GM18909 (cell line): ENCODE results near the gene PRPF18.

Experiments
- ATAC-seq: cut with Tn5 transposase; IDR thresholded peaks from one replicate; pipeline ENCODE4 v1.9.1; 2021; ENCODE audit warnings: mild to moderate bottlenecking; ENCODE audit not compliant: unreplicated experiment, poor library complexity

The PRPF18 gene

DNA sequence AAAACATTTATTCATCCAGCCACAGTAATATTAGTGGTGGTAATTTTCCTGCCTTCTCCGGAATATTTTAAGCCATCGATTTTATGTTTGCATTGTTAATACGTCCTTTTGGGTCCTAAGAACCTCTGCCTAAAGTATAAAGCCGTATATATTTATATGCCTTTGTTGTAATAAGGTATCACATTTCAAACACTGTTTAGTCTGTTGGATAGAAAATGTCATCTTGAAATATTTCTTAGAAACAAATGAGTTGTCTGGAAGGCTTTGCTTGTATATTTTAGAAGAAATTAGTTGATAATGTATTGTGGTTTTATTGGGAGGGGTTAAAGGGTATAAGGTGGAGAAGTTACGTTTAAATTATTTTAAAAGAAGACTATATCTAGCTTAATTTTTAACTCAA lies 11.1 kb downstream of the PRPF18 start:
- ATAC-seq = no peak

DNA sequence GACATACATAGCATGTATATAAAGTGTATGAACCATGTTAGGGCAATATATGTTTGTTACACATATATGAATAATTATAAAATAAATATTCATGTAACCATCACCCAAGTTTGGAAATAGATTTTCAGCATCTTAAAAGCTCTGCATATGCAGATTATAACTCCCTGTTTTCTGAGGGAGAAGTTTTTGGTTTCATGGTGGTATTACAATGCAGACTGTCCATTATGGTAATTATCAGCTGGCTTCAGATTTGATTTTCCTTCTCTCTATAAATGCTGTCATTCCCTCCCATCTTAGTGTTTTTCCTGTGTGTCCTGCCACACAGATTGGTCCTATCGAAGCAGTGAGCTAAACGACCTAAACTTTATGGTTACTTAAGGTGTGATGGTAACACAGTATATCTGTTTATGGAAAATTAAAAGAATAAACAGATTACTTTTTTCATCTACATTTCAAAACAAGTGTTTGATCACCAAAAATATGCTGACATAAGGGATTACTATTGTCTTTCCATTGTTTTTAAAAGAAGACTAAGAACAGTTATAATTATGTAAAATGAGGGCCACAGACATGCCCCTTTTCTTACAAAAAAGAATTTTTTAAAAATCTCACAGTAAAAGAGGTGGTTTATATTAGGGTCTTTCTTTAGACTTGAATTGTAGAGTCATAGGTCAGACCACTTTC lies 17.7 kb downstream of the PRPF18 start:
- no peak for ATAC-seq

DNA sequence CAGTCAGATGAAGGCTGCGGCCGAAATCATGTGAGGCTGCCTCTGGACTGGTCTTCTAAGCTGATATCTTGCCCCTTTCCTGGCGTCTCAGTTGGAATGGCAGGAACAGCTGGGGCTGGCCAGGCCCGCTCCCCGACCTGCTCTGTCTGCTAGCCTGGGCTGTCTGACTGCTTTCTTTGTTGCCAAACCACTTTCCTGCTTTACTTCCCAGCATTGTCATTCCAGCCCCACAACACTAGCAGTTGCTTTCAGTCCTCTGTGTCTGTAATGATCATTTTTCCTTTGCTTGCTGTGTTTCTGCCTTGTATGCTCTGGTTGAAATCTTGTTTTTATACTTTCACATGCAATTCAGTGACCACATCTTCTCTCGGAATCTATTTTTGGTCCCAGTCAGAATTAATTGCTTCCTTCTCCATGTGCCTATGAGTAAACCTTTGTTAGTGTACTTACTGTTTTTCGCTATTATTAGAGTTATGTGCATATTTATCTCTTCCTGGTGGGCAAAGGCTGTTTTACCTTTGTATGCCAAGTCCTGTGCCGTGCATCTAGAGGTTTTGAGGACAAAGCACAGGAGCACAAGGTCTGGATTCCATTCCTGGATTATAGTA lies 21.6 kb downstream of the PRPF18 start:
- no peak for ATAC-seq

DNA sequence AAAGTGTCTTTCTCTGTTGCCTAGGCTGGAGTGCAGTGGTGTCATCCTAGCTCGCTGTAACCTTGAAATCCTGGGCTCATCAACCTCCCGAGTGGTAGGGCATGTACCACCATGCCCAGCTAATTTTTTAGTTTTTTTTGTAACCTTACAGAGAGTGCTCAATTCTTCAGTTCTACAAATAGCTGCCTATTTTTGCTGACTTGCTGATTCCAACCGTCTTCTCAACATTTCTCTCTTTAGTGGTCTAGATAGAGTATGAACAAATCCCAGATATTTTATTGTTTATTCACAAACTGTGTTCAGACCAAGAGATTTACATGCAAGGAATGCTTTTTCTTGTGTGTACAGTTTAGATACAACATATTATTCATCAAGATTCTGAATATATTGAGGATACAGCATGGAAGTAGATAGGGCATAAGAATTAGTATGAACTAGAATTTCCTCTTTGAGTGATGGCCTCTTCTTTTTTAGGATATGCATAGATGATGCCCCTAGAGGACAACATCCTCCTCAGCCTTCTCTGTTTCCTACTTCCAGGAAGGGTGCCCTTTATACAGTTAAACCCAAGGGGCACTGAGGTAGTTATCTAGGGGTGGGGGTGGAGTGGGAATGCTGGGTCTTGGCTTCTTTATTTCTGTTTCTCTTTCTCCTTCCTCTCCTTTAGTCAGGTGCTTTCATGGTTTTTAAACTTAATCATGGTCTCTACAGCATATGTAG lies 26.0 kb downstream of the PRPF18 start:
- ATAC-seq = no peak

DNA sequence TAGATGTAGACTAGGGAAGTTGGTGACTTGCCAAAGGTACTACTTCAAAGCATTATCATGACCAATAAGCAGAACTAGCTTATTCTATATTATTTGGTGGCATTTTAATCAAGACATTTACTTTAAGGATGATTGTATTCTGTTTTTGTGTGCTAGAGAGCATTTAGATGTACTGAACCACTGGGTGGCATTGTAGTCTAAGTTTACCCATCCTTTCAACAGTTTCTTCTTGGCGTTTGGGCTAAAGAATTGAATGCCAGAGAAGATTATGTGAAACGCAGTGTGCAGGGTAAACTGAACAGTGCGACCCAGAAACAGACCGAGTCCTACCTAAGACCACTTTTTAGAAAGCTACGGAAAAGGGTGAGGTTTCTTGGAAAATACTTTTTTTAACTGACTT lies 26.8 kb downstream of the PRPF18 start:
- no peak for ATAC-seq

DNA sequence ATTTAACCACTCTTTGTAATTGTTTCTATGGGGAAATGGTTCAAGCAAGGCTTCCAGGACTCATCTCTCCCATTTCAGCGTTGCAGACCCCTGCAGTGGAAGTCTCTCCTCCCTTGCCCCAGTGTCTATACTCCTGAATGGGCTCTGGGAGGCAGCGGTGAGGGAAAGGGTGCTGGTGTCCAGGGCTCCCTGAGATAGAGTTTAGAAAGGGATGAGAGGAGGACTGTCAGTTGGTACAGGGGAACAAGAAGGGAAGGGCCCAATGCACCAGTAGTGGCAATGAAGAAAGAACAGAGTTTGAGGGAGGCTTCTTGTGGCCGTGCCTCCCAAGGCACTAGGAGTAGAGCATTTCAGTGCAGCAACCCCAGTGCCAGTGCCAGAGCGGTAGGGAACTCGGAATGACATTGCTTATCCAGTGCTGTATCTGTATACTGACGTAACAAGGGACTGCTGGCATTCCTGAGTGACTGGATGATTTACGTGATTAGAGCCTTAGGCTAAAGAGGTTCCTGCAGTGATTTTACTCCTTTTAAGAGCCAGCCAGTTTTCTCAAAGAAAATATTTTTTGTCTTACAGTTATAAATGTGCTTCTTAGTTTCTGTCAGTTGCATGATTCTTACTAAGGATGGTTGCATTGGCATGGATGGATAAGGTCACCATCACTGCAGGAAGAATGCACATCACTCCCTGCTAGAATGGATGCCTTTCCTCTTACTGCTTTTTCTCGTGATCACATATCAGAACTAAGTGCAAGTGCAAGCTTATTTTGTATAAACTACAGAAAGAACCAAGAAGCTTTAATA lies 28.0 kb downstream of the PRPF18 start:
- no peak for ATAC-seq

DNA sequence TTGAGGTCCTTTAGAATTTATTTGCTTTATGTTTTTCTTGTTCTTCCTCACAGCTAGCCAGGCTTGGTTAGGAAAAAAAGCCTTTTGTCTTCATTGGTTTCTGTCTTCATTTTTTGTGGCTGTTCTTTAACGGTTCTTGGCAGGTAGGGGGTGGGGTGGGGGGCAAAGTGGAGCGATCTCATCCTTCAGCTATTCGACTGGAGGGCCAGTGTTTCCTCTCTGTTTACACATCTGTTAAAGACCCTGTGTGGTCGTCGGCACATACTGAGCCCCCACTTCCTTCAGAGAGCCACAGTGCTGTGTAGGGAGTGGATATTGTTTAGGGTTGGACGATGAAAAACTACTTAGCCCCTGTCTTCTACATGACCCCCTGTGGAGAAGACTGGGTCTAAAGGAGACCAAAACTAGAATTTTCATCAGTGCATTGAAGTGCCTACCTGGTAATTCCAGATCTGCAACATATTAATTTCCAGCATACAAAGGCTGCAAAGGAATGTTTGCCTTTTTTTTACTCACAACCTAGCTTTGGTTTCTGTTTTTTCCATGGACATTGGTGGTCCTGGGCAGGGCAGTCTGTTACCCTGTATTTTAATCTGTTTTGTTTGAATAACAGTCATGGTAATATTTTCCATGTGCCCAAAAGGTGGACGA lies 29.0 kb downstream of the PRPF18 start:
- ATAC-seq = no peak

DNA sequence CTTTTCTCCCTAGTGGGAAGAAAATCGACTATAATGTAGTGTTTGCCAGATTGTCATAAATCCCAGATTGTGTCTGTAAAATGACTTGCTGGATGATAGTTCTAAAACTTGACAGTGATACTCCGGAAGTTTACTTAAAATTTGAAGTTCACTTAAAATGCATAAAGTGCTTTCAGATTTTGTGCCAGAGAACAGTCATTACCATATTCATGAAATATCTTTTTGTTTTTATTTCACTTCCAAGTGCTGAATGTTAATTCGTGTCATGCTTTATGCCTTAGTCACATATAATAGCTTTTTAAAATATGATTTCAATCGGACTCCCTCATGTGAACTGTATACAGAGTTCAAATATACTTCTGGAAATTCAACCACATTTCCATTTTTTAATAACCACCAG lies 30.4 kb downstream of the PRPF18 start:
- no peak for ATAC-seq

DNA sequence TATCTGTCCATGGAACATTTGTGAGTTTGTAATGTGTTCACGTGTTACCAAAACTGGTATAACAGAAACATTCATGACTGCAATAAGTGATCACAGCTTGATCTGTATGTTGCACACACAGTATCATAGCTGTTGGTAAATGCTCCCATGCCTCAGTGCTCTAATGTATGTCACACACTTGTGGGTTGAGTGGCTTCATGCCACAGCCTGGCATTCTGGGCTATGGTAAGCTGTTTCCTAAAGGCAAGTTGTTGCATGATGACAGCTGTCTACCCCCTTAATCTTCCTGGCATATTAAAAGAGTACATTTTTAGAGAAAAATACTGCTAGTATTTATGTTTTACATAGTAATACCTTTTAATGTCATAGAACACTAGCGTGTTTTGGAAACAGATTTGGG lies 35.2 kb downstream of the PRPF18 start:
- no peak for ATAC-seq

DNA sequence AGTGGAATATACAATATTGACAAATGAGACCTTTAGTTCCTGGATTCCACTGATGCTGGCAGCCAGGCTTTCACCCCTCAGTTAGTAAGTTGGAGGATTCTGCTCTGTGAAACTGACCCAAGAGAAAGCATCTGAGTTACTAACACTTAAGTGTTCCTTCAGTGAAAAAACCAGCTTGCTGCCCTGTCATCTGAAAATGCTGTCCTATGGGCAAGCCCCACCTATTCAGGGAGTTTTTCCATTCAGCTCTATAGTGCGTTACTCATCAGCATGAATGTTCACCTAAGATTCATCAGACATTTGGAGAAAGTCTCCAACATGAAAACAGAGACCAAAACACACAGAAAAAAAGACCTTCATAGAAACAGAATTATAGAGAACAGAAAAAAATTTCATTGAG lies 37.9 kb downstream of the PRPF18 start:
- ATAC-seq = no peak

DNA sequence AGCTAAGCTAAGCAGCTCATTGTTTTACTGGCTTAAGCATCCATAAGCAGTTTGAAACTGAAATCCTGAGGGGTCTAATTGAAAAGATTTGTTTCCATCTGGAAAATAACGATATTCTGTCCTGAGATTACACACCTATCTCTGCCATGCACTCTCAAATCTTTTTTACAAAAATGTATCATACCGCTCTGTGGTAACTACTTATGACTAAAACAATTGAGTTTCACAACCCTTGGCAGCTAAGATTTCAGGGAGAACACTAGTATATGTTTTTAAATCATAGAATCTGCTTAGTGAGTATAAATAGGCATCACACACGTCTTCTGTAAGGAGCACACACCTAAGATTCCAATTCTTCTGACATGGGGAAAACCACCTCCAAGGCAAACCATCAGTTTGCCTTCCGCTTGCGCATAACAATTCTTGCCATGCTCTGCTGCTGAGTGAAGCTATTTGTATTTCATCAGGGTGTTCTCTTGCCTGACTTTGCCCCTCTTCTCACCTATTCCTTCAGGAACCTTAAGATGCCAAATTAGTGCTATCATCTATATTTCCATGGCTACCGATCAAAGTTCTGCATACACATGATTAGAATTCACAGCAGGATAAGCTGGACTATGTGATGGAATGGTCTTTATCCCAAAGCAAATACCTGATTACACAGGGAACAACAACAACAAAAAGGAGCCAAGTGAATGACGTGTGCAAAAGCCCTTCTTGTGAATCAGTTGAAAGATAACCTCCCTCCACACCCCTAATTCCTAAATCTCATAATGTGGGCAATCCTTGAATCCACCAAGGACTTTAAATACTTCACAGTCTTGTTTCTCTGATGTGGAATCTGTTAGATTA lies 40.9 kb downstream of the PRPF18 start:
- no peak for ATAC-seq

DNA sequence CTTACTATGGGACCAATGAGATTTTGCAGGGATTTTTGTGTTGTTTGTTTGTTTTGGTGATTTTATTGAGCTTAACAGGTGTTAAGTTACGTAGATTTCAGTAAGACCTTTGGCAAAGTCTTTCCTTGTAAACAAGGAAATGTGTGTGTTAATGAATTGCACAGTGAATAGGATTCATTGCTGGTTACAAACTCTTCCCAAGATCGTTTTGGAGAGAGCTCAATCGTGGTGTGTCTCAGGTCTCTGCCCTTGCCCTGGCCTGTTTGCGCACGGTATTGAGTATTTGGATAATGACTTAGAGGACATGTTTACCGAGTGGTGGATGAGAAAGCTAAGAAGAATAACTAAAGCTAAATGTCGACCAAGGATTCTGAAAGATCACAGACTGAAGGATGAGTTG lies 41.9 kb downstream of the PRPF18 start:
- ATAC-seq = no peak

DNA sequence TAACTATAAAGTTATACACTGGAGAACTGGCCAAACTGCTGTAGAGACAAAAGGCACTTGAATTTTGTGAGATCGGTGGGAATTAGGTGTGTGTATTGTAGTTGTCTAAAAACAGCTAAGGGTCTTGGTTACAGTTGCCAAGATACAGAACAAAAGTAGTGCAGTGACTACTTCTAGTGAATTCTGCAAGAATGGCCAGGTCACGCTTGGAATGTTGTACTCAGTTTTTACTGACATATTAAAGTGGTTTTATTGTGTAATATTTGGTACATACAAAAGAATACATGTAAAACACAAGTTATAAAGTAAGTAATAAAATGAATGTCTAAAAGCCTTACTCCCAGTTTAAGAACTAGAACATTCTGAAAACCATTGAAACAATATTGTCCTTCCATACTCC lies 42.4 kb downstream of the PRPF18 start:
- ATAC-seq = no peak

DNA sequence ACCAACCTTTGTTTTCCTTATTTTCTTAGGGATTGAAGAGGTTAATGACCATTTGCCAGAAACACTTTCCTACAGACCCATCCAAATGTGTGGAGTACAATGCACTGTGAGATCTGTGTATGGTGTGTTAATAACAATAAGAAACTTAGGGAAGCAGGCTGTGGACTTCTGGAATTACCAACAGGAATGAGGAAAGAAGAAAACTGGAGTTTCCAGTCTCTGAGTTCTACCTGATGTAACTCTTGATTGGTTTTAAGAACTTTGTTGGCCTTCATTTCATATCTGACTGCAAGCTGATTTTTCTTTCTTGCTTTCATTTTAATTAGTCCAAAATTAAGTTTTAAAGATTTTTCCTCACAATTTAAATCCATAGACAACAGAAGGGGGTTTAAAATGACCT lies 43.5 kb downstream of the PRPF18 start:
- ATAC-seq = no peak

DNA sequence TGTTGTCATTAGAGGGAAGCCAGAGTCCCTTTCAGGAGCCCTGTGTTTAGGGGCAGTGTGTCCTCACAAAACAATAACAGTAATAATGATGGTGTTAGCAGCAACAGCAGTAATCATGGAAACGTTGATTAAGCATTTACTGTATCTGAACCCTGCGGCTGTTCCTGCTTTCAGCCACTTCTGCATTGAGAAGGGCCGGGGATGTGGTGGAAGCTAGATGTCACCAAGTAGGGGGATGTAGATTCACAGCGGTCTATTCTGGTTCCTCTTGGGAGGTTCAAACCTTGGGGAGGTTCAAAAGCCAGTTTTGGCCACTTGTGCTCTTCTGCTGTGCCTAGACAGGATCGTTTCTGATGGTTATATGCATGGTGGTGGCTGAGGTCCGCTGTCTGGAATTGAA lies 44.8 kb downstream of the PRPF18 start:
- ATAC-seq = no peak

DNA sequence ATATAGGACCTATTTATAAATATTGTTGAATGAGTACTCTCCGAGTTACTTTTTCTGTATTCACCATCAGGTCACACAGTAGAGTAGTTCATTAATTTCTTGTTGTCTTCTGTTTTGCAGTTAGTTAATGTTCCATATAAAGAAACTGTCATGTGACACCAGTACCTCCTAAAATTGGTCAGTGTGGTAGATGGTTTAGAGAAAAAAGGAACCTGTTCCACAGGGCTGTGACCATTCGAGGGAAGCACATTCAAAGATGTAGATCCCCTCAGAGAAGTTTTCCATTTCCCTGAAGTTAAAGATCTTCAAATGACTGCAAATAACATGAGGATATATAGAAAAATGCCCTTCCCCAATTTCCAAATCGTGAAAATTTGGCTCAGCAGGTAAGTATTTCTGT lies 45.7 kb downstream of the PRPF18 start:
- ATAC-seq = no peak

DNA sequence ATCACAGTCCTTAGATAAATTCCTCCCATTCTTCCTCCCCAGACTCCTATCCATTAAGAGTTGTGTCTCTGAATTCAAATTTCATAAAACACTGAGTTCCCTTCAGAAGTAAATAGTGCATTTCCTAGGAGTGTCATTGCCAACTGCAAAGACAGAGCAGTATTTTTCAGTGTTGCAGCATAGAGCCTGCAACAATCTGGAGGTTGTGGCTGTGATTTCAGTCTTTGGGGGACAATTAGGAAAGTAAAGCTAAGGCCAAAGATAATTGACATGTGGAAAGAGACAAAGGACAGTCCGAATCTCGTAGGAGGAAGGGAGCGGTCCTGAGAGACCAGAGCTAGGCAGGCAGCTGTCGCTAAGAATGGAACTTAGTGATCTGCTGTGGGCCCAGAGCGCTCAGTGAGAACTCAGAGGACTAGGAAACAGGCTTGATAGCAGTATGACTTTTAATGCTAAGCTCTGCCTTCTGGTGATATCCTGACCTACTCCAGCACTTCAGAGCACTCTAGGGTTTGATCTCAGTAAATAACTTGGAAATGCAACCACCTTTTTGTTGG lies 46.2 kb downstream of the PRPF18 start:
- ATAC-seq = no peak

DNA sequence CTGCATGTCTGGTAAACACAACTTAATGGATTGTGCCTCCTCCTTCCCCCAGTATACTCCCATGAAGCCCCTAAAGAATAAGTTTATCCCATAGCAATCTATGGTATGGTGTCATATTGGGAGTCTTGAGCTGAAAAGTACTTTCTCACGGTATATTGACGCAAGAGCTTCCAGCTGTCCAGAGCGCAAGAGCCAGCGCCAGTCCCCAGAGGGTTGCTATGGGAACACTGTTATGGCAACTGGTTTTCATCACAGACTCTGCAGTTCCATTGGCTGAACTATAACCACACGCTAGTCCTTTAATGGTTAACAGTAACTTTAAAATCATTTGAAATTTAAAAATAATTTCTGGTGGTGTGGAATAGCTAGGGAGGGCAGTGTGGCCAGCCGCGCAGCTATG lies 46.9 kb downstream of the PRPF18 start:
- ATAC-seq = no peak

DNA sequence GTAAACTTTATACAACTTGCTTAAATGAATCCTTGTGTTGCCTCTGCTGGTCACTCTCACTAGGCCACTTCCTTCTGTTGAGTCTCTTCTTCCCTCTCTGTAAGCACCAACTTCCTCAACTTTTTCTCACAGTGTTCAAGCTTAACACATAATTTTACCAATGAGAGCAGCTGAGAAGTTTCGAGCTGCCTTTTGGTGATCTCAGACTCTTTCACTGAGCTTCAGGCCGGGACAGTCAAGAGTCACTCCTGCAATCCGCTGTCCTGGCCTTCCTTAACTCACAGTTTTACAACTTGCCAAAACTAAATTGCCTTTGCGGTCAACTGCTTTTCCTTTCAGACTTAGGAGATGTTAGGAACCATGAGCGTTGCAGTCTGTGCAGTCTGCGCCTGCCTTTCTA lies 47.4 kb downstream of the PRPF18 start:
- no peak for ATAC-seq
